HuH-7.5 (cell line): ENCODE data around the gene CARD11.

Source experiments
- DNase-seq: peaks from one replicate; pipeline ENCODE4 v3.0.0; 2011; ENCODE audit warnings: low spot score

Gene CARD11

GRCh38 chr7:2939193-2939885, 104.3 kb downstream of the CARD11 start:
- no peak for DNase-seq

- no peak for DNase-seq
These were observed 105.0 kb downstream of the CARD11 start for GRCh38 chr7:2938514-2939192.

DNA sequence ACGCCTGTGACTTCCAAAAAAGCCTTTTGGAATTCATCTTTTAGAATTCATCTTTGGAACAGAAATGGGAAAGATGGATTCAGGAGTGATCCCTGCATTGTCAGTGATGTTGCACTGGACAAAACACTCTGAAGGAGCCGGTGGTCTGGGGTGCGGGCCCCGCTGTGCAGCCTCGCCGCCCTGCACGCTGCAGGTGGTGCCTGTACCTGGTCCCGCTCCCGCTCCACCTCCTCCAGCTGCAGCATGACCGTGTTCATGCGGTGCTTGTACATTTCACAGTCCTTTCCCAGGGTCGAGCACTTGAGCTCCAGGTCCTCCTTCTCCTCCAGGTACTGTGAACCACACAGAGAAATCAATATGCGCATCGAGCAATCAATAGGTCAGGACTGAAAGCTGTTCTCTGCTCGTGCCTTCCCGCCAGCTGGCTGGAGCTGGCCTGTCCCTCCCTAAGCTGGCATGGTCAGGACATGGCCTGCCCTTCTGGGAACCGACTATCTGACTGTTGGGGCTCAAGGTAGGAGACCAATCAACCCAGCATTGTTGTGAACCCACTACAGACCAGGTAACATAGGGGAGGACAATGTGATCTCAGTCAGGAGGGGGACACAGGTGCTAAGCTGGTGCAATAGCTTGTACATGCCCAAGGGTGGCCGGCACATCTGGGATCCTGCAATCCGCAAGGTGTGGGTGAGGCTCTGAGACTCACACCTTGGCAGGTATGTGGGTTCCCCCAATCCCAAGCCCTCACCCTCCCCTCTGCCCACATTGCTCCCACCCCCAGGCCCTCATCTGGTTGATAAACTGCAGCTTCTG, 105.8 kb downstream of the CARD11 start:
- DNase-seq: no peak

DNA sequence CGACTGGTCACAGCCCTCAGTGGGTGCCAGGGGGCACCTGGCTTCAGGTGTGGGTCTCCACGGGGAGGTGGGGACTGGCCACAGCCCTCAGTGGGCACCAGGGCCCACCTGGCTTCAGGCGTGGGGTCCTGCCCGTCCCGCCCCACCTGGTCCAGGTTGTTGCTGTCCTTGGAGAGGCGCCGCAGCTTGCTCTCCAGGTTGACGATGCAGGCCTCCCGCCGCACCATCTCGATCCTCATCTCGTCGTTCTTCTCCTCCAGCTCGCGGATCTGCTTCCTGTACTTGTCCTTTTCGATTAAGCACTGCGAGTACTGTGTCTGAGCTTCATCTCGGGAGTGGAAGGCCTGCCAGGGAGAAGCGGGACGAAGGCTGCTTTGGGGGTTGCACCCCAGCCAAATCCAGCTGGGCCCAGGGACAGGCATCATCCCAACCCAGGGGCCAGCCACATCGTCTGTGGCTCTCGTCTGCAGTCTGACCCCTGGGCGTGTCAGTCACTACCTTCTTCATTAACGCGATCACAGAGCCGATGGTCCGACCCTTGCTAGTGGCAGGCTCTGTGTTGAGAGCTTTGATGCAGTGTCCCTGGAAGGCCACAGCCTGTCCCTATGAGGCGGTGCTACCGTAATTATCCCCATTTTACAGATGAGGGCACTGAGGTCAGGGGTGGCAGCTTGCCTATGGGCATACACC, 106.6 kb downstream of the CARD11 start:
- DNase-seq: no peak

DNA sequence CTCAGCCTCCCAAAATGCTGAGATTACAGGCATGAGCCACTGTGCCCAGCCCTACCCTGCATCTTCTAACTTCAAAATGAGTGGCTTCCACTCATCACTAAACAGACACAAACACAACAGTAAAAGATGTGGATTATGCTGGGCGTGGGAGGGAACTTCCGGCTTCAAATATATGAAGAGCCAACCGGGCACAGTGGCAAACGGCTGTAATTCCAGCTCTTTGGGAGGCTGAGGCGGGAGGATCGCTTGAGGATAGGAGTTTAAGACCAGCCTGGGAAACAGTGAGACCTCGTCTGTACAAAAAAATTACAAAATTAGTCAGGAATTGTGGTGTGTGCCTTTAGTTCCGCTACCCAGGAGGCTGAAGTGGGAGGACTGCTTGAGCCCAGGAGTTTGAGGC, 107.4 kb downstream of the CARD11 start:
- no peak for DNase-seq

GRCh38 chr7:2934984-2935740, 108.5 kb downstream of the CARD11 start:
- no peak for DNase-seq

- no peak for DNase-seq
These were observed 109.4 kb downstream of the CARD11 start for GRCh38 chr7:2934211-2934731.

DNA sequence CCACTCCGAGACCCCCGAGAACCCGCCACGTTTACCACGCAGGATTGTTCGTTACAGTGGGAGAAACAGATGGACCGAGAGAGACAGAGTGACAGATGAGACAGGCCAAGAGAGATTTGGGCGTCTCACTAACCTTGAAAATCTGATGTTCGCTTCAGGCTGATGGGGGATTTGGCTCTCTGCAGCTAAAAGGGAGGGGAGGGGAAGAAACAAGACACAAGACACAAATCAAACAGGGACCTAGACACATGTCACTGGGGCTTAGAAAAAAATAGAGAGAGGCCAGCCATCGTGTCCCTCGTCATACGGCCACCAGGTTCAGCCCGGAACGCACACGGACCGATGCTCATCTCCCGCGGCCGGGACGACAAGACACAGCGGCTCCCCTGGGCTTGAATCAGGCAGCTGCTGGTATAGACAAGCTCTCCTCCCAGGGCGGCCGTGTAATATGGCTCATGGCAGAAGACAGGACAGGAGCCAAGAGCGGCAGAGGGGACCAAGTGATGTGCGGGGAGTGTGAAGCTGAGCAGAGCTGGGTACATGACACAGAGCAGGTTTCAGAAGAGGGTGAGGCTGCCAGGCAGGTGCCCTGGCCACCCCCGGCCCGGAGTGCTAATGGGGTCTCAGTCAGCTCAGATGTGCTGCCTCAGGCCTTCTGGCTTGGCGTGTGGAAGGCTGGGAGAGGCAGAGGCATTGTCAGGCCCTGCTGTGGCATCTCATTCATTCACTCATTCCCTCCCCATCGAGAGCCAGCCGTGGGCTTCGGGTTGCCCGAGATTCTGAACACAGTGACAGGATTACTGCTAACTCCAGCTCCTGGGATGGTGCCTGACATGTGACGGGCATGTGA, 111.0 kb downstream of the CARD11 start:
- DNase-seq: no peak

DNA sequence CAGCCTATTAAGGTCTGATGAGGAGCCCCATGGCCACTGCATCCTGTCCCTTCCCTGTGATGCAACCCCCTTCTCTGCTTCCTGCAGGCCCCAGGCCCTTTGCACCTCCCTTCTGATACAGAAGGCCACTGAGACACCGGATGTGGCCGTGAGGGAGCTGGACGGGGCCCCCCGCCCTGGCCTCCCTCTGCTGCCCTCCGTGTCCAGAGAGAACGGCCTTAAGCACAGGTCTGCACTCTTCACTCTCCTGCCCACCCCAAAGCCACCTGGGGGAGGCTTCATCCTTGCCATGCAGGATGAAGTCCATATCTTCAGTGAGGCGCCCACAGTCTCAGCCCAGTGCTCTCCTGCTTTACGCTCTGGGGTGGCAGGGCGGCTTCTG, 112.6 kb downstream of the CARD11 start:
- DNase-seq: no peak

GRCh38 chr7:2930310-2931033, 113.2 kb downstream of the CARD11 start:
- no peak for DNase-seq

GRCh38 chr7:2929321-2930201, 114.1 kb downstream of the CARD11 start:
- DNase-seq: no peak

GRCh38 chr7:2928613-2929311, 114.9 kb downstream of the CARD11 start:
- DNase-seq: no peak

DNA sequence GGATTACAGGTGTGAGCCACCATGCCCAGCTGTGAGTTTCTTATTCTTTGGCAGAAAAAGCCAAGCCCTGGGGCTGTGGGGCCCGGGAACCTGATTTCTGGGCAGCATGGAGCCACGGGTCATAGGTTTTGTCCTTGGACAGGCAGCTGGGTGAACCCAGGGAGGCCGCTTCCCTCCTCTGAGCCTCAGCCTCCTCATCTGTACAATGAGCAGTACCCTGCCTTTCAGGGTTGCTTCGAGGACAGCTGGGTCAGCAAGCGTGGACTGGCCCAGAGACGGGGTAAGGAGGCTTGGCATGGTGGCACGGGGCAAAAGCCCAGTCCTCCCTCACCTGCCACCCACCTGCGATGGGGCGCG, 115.4 kb downstream of the CARD11 start:
- no peak for DNase-seq

GRCh38 chr7:2927592-2927991, 116.1 kb downstream of the CARD11 start:
- DNase-seq: no peak

GRCh38 chr7:2926896-2927405, 116.7 kb downstream of the CARD11 start:
- no peak for DNase-seq

- DNase-seq: no peak
These were observed 117.4 kb downstream of the CARD11 start for GRCh38 chr7:2926120-2926895.
